SIG-M5 (cell line): Measurements from ENCODE around the gene CAVIN4.

Experiments
- DNase-seq: peaks from one replicate; lab custom pipeline; 2025; lab: John Stamatoyannopoulos, UW

The CAVIN4 gene, protein sequence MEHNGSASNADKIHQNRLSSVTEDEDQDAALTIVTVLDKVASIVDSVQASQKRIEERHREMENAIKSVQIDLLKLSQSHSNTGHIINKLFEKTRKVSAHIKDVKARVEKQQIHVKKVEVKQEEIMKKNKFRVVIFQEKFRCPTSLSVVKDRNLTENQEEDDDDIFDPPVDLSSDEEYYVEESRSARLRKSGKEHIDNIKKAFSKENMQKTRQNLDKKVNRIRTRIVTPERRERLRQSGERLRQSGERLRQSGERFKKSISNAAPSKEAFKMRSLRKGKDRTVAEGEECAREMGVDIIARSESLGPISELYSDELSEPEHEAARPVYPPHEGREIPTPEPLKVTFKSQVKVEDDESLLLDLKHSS

DNA sequence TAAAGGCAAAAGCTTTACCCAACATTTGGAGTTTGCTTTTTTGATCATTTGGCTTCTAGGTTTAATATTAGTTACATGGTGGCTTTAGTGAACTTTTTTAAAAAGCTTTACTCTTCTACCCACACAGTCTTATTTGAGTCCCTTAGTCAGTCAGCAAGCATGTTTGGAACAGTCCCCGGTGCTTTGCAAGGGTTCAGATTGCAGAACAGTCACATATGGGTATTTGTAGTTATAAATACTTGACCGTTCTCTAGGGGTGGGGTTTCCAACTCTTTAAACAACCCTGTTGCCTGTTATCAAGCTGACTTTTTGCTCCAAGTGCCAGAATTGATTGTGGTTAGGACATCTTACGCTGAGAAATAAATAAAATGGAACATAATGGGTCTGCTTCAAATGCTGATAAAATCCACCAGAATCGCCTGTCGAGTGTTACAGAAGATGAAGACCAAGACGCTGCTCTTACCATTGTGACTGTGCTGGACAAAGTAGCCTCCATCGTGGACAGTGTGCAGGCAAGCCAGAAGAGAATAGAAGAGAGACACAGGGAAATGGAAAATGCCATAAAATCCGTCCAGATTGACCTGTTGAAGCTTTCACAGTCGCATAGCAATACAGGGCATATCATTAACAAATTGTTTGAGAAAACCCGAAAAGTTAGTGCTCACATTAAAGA lies at the start of gene CAVIN4:
Gene CAVIN4, plus strand, starts transcription at position 304 of the 673 bp plus-strand sequence. Its CDS starts 65 bp downstream, at position 369.
- DNase-seq = no peak

GRCh38 chr9:100534401-100534800 lies 43.5 kb upstream of the CAVIN4 start:
- no peak for DNase-seq

DNA sequence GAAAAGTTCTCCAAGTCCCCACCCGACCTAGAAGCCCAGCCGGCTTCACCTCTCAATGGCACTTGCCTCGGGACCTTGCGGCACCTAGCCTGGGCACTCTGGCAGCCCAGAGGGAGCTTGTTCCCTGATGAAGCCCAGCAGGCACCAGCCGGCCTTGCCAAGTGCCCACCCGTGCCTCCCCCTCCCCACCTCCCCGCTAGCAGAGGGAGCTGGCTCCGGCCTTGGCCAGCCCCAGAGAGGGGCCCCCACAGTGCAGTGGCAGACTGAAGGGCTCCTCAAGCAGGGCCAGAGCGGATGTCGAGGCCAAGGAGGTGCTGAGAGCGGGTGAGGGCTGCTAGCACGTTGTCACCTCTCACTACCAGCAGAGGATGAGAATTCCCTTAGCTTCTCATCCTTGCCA lies 37.6 kb upstream of the CAVIN4 start:
- no peak for DNase-seq

DNA sequence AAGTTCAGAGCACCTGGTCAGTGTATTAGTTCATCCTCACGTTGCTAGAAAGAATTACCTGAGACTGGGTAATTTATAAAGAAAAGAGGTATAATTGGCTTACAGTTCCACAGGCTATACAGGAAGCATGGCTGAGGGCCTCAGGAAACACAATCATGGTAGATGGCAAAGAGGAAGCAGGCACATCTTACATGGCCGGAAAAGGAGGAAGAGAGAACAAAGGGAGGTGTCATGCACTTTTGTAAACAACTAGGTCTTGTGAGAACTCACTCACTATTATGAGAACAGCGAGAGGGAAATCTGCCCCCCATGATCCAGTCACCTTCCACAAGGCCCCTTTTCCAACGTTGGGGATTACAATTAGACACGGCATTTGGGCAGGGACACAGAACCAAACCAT lies 28.8 kb upstream of the CAVIN4 start:
- DNase-seq = no peak

- no peak for DNase-seq
Measured at GRCh38 chr9:100554935-100555401, 22.9 kb upstream of the CAVIN4 start.

GRCh38 chr9:100555471-100555870 lies 22.4 kb upstream of the CAVIN4 start:
- DNase-seq = no peak

GRCh38 chr9:100557053-100557452 lies 20.8 kb upstream of the CAVIN4 start:
- DNase-seq = no peak

- no peak for DNase-seq
Measured at GRCh38 chr9:100561256-100561655, 16.6 kb upstream of the CAVIN4 start.

DNA sequence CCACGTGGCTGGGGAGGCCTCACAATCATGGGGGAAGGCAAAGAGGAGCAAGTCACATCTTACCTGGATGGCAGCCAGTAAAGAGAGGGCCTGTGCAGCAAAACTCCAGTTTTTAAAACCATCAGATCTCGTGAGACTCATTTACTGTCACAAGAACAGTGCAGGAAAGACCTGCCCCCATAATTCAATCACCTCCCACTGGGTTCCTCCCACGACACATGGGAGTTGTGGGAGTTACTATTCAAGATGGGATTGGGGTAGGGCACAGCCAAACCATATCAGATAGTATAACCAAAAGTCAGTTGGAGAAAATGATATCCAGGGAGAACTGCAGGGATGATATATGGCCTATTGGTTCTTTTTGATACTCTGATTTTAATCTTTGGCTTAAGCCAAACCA lies 10.0 kb upstream of the CAVIN4 start:
- DNase-seq = no peak

- no peak for DNase-seq
Measured at GRCh38 chr9:100573655-100574260, 4.1 kb upstream of the CAVIN4 start.

GRCh38 chr9:100575006-100575405 lies 2.9 kb upstream of the CAVIN4 start:
- DNase-seq = no peak

DNA sequence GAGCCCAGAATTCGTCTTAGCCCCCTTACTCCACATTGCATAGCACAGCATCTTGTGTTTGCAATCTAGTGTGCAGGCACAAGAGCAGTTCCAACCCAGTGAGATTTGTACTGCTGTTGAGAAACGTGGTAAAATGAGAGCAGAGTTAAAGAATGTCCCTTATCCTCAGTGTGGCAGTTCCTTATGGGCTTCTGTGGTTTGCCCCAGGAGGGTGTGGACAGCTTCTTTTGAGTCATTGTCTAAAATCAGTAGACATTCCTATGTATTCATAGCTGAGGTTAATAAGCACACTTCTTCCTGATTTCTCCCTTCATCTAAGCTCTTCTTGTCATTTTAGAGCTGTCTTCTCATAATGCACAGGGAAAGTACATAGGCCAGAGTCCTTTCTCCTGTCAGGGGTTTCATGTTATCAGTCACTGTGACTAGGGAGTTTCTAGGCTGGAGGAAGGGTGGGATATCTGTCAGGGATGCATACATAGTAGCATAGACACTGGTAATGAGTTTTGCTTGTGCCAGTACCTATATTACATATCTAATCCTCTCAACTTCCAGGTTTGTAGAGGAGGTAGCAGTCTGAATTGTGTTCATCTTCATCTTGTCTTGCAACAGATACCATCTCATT lies 2.0 kb upstream of the CAVIN4 start:
- no peak for DNase-seq

DNA sequence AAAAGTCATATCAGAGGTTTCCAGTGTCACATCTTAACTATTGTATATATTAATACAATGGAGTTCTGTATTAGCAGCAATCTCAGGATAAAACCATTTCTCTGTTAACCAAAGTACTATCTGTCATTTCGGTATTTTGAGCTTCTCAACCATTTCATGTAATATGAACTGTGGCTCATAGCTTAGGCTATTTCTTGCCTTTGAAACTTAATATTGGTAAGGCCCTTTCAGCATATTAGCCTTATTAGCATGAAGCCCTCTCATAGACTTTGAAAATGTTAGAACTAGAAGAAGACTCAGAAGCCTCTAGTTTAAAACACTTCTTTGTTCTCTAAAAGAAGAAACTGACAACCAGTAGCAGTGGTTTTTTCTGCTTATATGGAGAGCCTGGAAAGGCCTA lies 731 bp downstream of the CAVIN4 start:
- DNase-seq = no peak

DNA sequence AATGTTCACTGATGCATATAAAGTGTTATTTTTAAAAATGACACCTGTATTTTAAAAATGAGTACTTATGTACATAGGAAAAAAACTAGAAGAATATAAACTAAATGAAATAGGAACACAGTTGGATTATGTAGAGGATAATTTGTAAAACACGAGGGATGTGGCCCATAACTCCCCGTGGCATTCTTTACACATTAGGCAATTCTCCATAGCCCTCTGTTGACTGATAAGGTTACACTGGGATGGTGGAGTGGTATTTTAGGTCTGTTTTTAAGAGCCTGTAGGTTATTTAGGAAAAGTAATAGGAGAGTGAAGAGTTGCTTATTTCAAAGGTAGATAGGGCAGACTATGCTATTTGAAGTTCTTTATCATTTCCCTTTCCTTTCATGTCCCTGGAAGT lies 1.8 kb downstream of the CAVIN4 start:
- DNase-seq = no peak

GRCh38 chr9:100580257-100580656 lies 2.4 kb downstream of the CAVIN4 start:
- DNase-seq = no peak

DNA sequence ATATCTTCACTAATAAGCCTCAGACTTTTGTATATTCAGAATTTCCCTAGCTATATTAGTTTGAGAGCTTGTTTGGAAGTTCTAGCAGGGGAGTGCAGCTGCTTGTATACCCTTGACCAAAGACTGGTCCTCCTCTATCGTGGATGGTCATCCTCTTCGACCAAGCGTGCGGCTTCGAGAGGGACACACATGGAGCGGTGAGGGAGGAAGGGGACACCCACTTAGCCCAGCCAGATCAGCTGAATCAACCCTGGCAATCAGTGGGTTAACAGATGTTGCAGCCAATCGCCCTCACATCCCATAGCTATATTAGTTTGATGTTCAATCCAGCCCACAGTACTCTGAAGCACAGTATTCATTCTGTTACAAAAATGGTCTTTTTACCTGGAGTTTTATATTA lies 3.2 kb downstream of the CAVIN4 start:
- no peak for DNase-seq

DNA sequence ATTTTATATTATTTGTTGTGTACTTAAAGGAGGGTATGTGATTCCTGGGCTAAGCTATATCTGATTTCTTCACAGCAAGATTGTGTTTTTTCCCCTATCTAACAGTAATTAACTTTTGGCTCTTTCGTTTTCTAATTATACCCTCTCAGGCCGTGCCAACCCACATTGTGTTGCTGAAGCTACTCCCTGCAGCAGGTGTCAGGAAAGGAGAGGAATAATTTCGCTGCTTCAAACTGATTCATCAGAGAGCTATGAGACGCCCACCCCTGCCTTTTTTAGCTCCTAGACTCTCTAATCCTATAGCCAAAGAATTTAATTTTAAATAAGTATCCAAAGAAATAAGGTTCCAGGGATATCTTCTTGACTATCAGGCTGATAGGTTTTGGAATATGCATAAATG lies 3.8 kb downstream of the CAVIN4 start:
- no peak for DNase-seq

GRCh38 chr9:100583014-100583802 lies 5.3 kb downstream of the CAVIN4 start:
- no peak for DNase-seq

- no peak for DNase-seq
Measured at GRCh38 chr9:100584951-100585350, 7.1 kb downstream of the CAVIN4 start.

GRCh38 chr9:100586093-100586492 lies 8.2 kb downstream of the CAVIN4 start:
- no peak for DNase-seq

- no peak for DNase-seq
Measured at GRCh38 chr9:100587375-100587774, 9.5 kb downstream of the CAVIN4 start.

DNA sequence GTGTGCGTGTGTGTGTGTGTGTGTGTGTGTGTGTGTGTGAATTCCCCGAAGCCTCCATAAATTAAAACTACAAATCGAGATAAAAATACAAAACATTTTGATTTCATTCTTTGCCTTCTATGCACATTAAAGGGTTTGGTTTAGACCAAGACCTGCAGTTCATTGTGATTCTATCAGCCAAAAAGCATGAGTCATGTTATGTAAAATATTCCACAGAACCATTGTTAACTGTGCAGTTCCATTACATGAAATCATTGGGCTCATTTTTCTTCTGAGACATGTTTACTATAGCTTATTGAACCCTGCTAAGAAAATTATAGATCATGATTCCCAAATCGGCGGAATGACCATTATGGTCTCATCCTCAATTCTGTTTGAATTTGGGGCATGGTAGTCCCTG lies 11.7 kb downstream of the CAVIN4 start:
- no peak for DNase-seq
